Dermis lymphatic vessel endothelial cell (primary cell): Measurements from ENCODE around the gene CPHXL. TPM values are rescaled to one million over a fixed set of nuclear protein-coding genes. Genes with fewer than 3 reads are reported as not detected.

Experiments used
- total RNA-seq: library from RNA; depleted of rRNA; stranded (reverse); fragments of >200 nt; gene quantifications from 2 replicates; pipeline ENCODE4 v1.2.1, GENCODE V29; 2014

The CPHXL gene
- total RNA-seq = not detected in 2 replicates

GRCh38 chr16:75726390-75726789 lies at the start of gene CPHXL:
CPHXL (minus strand) TSS chr16:75726490; CDS start chr16:75726442, 48 bp downstream.

GRCh38 chr16:75701361-75701760 lies 24.9 kb downstream of the CPHXL start, which contains the start of gene DUXB:
DUXB (minus strand) TSS chr16:75701461; CDS start chr16:75701418, 43 bp downstream.

GRCh38 chr16:75676909-75677308 lies 49.4 kb downstream of the CPHXL start, which contains the start of gene CPHXL2:
CPHXL2 (minus strand) TSS chr16:75677009; CDS start chr16:75676999, 10 bp downstream.

Other genes starting within 250 kb of the CPHXL start
- gene CHST6, start 231.0 kb downstream of the CPHXL start, total RNA-seq = 0.34 and 0.43 TPM in 2 replicates
- gene CHST5, start 190.4 kb downstream of the CPHXL start, total RNA-seq = under 0.01 and 0.09 TPM in 2 replicates
- 6.4 and 6.6 TPM in 2 replicates for gene TMEM231, start 170.2 kb downstream of the CPHXL start, total RNA-seq
- gene GABARAPL2, start 160.1 kb downstream of the CPHXL start, total RNA-seq = 80.6 and 108 TPM in 2 replicates
- gene ADAT1, start 103.2 kb downstream of the CPHXL start, total RNA-seq = 56.5 and 66.0 TPM in 2 replicates
- 125 and 159 TPM in 2 replicates for gene KARS1, start 78.8 kb downstream of the CPHXL start, total RNA-seq
- 36.0 and 38.5 TPM in 2 replicates for gene TERF2IP, start 78.7 kb downstream of the CPHXL start, total RNA-seq
- not detected in 2 replicates for gene CPHXL2, start 49.5 kb downstream of the CPHXL start, total RNA-seq
- gene DUXB, start 25.0 kb downstream of the CPHXL start, total RNA-seq = not detected in 2 replicates